ENCODE results near the gene KRTAP3-2. TPM values are rescaled to one million over a fixed set of nuclear protein-coding genes. Genes with fewer than 3 reads are reported as not detected.

Gene KRTAP3-2
- total and polyA plus RNA-seq, 2 donors (not counting 1 experiment from before 2014, with no cell fraction given): not detected

DNA sequence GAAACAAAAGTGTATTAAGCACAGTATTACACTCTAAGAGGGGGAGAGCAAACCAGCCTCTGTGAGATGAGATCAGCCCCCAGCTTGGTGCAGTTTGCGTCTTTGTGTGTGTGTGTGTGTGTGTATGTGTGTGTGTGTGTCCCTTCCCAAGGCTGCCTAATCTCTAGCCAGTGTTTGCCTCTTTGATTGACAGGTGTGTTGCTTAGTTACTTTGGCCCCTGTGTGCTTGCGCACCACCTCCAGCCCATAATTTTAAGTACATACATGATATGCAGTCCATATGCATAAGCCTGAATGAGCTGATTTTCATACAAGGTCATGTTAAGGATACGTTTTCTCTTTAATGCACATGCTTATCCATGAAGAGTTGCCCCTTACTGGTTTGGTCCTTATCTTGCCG lies 2.1 kb upstream of the KRTAP3-2 start:
- H3K27ac Mint-ChIP-seq: no peak overlapping the region
- TF ChIP-seq CTCF (IDR thresholded peaks at IDR 0.05) (no peak), EZH2 (IDR thresholded peaks at IDR 0.05; ENCODE audit: borderline replicate concordance, insufficient read depth, low read depth, low read length, poor library complexity, severe bottlenecking) (no peak)
- H3K27me3 ChIP-seq (replicated peaks in 1 of 4; ENCODE audit: control extremely low read depth in 1 of 4, control insufficient read depth in 3 of 4, insufficient read depth in 4 of 4, low read length in 3 of 4): peaks cover 0 to 7% (median 4%) of the 10 kb centered on the region in 4 experiments
- no peak overlapping the region for H3K27ac ChIP-seq (ENCODE audit: low read length in 2 of 2)
- no peak overlapping the region for H3K9ac ChIP-seq (ENCODE audit: low read length)
- H3K9me3 ChIP-seq (ENCODE audit: control extremely low read depth in 1 of 3, control insufficient read depth in 2 of 3, insufficient read depth in 1 of 3, low read length in 2 of 3): peaks cover 0 to 1% (median 0%) of the 10 kb centered on the region in 3 donors
- H3K4me3 Mint-ChIP-seq: no peak overlapping the region
- CTCF ChIA-PET: no interaction called here
- H3K36me3 ChIP-seq (replicated peaks in 1 of 2; ENCODE audit: control extremely low read depth in 1 of 2, control insufficient read depth in 1 of 2, extremely low read depth in 1 of 2, insufficient read depth in 2 of 2, low read length in 1 of 2): no peaks in the 10 kb centered on the region
- H3K4me1 Mint-ChIP-seq: no peaks in the 10 kb centered on the region
- POLR2A ChIA-PET: no interaction called here
- no peaks in the 10 kb centered on the region for H3K4me1 ChIP-seq (ENCODE audit: control insufficient read depth in 2 of 2, insufficient read depth in 2 of 2, low read length in 2 of 2)
- no peak overlapping the region for H3K4me2 ChIP-seq (replicated peaks; ENCODE audit: low read depth, low read length, poor library complexity, severe bottlenecking)
- ATAC-seq (ENCODE audit: low read depth) (no peak), DNase-seq (no peak)
- WGBS (ENCODE audit: insufficient coverage): 88% methylated on average over 1 of the region's 4 CpGs
- H3K79me2 ChIP-seq (ENCODE audit: control insufficient read depth, insufficient read depth, low read length): no peaks in the 10 kb centered on the region
- H3K9me3 Mint-ChIP-seq (ENCODE audit: insufficient read depth): no peaks in the 10 kb centered on the region
- peaks cover 41% of the 10 kb centered on the region for H3K27me3 Mint-ChIP-seq
- H3K4me3 ChIP-seq (ENCODE audit: control extremely low read depth in 1 of 5, extremely low read depth in 1 of 5, insufficient read depth in 1 of 5, low read depth in 2 of 5, low read length in 4 of 5): no peak overlapping the region
- H2AFZ ChIP-seq (ENCODE audit: insufficient read depth, low read depth, low read length, poor library complexity, severe bottlenecking): no peak overlapping the region
- no peaks in the 10 kb centered on the region for H4K20me1 ChIP-seq (ENCODE audit: control insufficient read depth, insufficient read depth, low read length, poor library complexity, severe bottlenecking)
- intact Hi-C loops (cut with micrococcal nuclease): no loop called here

DNA sequence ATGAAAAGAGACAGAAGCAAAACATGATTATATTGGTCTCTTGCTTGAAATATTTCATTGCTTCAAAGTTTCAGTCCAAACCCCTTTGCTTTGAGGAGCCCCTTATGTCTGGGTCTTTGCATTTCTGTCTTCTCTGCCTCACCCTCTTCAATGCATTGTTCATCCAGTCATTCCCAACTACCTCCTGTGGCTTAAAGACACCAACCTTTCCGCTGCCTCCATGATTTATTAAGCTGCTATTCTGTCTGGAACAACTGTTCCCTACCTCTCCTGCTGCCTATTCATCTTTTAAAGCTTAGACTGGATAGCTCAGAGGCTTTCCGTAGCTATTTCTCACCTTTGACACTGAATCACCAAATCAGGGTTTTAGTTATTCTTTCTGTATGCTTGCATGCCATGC lies 2.3 kb downstream of the KRTAP3-2 start:
- no peak for TF ChIP-seq EZH2 (IDR thresholded peaks at IDR 0.05; ENCODE audit: borderline replicate concordance, insufficient read depth, low read depth, low read length, poor library complexity, severe bottlenecking)
- no peak for TF ChIP-seq CTCF (IDR thresholded peaks at IDR 0.05)
- no peak overlapping the region for H3K4me3 ChIP-seq (ENCODE audit: control extremely low read depth in 1 of 5, extremely low read depth in 1 of 5, insufficient read depth in 1 of 5, low read depth in 2 of 5, low read length in 4 of 5)
- WGBS (ENCODE audit: insufficient coverage): 82% methylated on average over 1 of the region's 2 CpGs
- ChIA-PET CTCF (no interaction called here), POLR2A (no interaction called here)
- peaks cover 0 to 10% (median 5%) of the 10 kb centered on the region in 4 experiments for H3K27me3 ChIP-seq (replicated peaks in 1 of 4; ENCODE audit: control extremely low read depth in 1 of 4, control insufficient read depth in 3 of 4, insufficient read depth in 4 of 4, low read length in 3 of 4)
- H3K9ac ChIP-seq (ENCODE audit: low read length): no peak overlapping the region
- no peaks in the 10 kb centered on the region for H3K4me1 ChIP-seq (ENCODE audit: control insufficient read depth in 2 of 2, insufficient read depth in 2 of 2, low read length in 2 of 2)
- intact Hi-C loops (cut with micrococcal nuclease): no loop called here
- Mint-ChIP-seq H3K27me3 (peaks cover 46% of the 10 kb centered on the region), H3K4me1 (no peaks in the 10 kb centered on the region), H3K4me3 (no peak overlapping the region), H3K9me3 (ENCODE audit: insufficient read depth) (no peaks in the 10 kb centered on the region), H3K27ac (no peak overlapping the region)
- no peaks in the 10 kb centered on the region for H3K79me2 ChIP-seq (ENCODE audit: control insufficient read depth, insufficient read depth, low read length)
- no peak overlapping the region for H3K4me2 ChIP-seq (replicated peaks; ENCODE audit: low read depth, low read length, poor library complexity, severe bottlenecking)
- ATAC-seq (ENCODE audit: low read depth): no peak
- no peaks in the 10 kb centered on the region for H3K36me3 ChIP-seq (replicated peaks in 1 of 2; ENCODE audit: control extremely low read depth in 1 of 2, control insufficient read depth in 1 of 2, extremely low read depth in 1 of 2, insufficient read depth in 2 of 2, low read length in 1 of 2)
- H3K9me3 ChIP-seq (ENCODE audit: control extremely low read depth in 1 of 3, control insufficient read depth in 2 of 3, insufficient read depth in 1 of 3, low read length in 2 of 3): peaks cover 0 to 1% (median 0%) of the 10 kb centered on the region in 3 donors
- no peak for DNase-seq
- H2AFZ ChIP-seq (ENCODE audit: insufficient read depth, low read depth, low read length, poor library complexity, severe bottlenecking): no peak overlapping the region
- H4K20me1 ChIP-seq (ENCODE audit: control insufficient read depth, insufficient read depth, low read length, poor library complexity, severe bottlenecking): no peaks in the 10 kb centered on the region
- H3K27ac ChIP-seq (ENCODE audit: low read length in 2 of 2): no peak overlapping the region

Data from B cell (primary cell).